Stimulated activated naive CD8-positive, alpha-beta T cell treated with anti-CD3 and anti-CD28 coated beads, Interleukin-15, Interleukin-2, amounts not matched to agents 100 U/mL and 50 U/mL, for 24 hours (primary cell): ENCODE measurements around the gene CAT.

Experiments
- ATAC-seq: fragments of 150-1000 bp; cut with Tn5 transposase; one replicate; pipeline ENCODE4 v1.10.0; 2021
- DNase-seq: peaks from one replicate; pipeline ENCODE4 v3.0.0; 2021

Gene CAT

GRCh38 chr11:34499719-34500500 lies 61.2 kb downstream of the CAT start:
- ATAC-seq = no peak
- DNase-seq = no peak

GRCh38 chr11:34501500-34501899 lies 62.8 kb downstream of the CAT start:
- ATAC-seq (no peak), DNase-seq (no peak)

- no peak for DNase-seq
- no peak for ATAC-seq
These were observed 63.2 kb downstream of the CAT start for GRCh38 chr11:34501949-34502348.

GRCh38 chr11:34502949-34503348 lies 64.2 kb downstream of the CAT start:
- no peak for ATAC-seq
- DNase-seq = no peak

- no peak for DNase-seq
- no peak for ATAC-seq
These were observed 67.1 kb downstream of the CAT start for GRCh38 chr11:34505874-34506273.

GRCh38 chr11:34507156-34507555 lies 68.4 kb downstream of the CAT start:
- ATAC-seq (no peak), DNase-seq (no peak)

GRCh38 chr11:34507610-34508009 lies 68.9 kb downstream of the CAT start:
- DNase-seq = no peak
- no peak for ATAC-seq

GRCh38 chr11:34508524-34508923 lies 69.8 kb downstream of the CAT start:
- no peak for DNase-seq
- ATAC-seq = no peak

- ATAC-seq (no peak), DNase-seq (no peak)
These were observed 70.7 kb downstream of the CAT start for GRCh38 chr11:34509336-34509876.

GRCh38 chr11:34510218-34510617 lies 71.5 kb downstream of the CAT start:
- DNase-seq (no peak), ATAC-seq (no peak)

- DNase-seq = no peak
- ATAC-seq = no peak
These were observed 71.9 kb downstream of the CAT start for GRCh38 chr11:34510673-34511072.

- ATAC-seq = peak; percentile 89
These were observed 74.3 kb downstream of the CAT start for GRCh38 chr11:34512840-34513681.

GRCh38 chr11:34513682-34514449 lies 75.1 kb downstream of the CAT start, which contains the start of gene ELF5:
TSS of gene ELF5 (minus strand) at chr11:34513794. CDS start at chr11:34505749, 8,045 bp downstream.
- no peak for ATAC-seq
- no peak for DNase-seq

More at GRCh38 chr11:34512840-34513681, 74.3 kb downstream of the CAT start:
- DNase-seq = peak; percentile 60

- DNase-seq = no peak
- no peak for ATAC-seq
These were observed 75.9 kb downstream of the CAT start for GRCh38 chr11:34514597-34514996.

- DNase-seq (no peak), ATAC-seq (no peak)
These were observed 77.7 kb downstream of the CAT start for GRCh38 chr11:34516247-34517040.

- ATAC-seq = no peak
- no peak for DNase-seq
These were observed 81.0 kb downstream of the CAT start for GRCh38 chr11:34519595-34520235.

- DNase-seq (no peak), ATAC-seq (no peak)
These were observed 82.5 kb downstream of the CAT start for GRCh38 chr11:34521265-34521664.
